SK-N-SH treated with all-trans-retinoic acid at 6 μM for 48 hours (cell line): ENCODE data around the gene RECQL5.
"Not testable (repeated sequence)": the region's sequence is repeated elsewhere in the genome, so short reads cannot be mapped to it uniquely, and the experiment has no call there.

Source experiments
- ARNTL ChIP-seq: fragments of 450-650 bp; formaldehyde crosslinking; IDR thresholded peaks from 2 replicates; pipeline ENCODE4 v1.5.0; 2020; ENCODE audit warnings: low read depth, mild to moderate bottlenecking, moderate library complexity, borderline replicate concordance
- ESRRG ChIP-seq: fragments of 250-450 bp; sonication (Bioruptor Pico); IDR thresholded peaks from 2 replicates; pipeline ENCODE4 v1.6.1; 2021; ENCODE audit warnings: mild to moderate bottlenecking
- RARB ChIP-seq: fragments of 250-450 bp; sonication (Bioruptor Pico); IDR thresholded peaks from 2 replicates; pipeline ENCODE4 v1.8.0; 2021; ENCODE audit warnings: mild to moderate bottlenecking, moderate library complexity
- SNAI2 ChIP-seq: fragments of 250-450 bp; sonication (Bioruptor Pico); IDR thresholded peaks from 2 replicates; pipeline ENCODE4 v1.5.0; 2020; ENCODE audit warnings: mild to moderate bottlenecking, moderate library complexity
- ZFP3 ChIP-seq: fragments of 250-450 bp; sonication (Bioruptor Pico); IDR thresholded peaks from 2 replicates; pipeline ENCODE4 v1.5.0; 2020; ENCODE audit warnings: mild to moderate bottlenecking, moderate library complexity
- ZNF565 ChIP-seq: fragments of 450-650 bp; formaldehyde crosslinking; conservative IDR thresholded peaks from 2 replicates; pipeline ENCODE4 v1.5.0; 2020; ENCODE audit warnings: low read depth, mild to moderate bottlenecking, moderate library complexity
- TF ChIP-seq, protein P1 (sequence below): fragments of 250-450 bp; sonication (Bioruptor Pico); IDR thresholded peaks from 2 replicates; pipeline ENCODE4 v1.8.0; 2020; ENCODE audit warnings: mild to moderate bottlenecking, moderate library complexity, borderline replicate concordance

DNA sequence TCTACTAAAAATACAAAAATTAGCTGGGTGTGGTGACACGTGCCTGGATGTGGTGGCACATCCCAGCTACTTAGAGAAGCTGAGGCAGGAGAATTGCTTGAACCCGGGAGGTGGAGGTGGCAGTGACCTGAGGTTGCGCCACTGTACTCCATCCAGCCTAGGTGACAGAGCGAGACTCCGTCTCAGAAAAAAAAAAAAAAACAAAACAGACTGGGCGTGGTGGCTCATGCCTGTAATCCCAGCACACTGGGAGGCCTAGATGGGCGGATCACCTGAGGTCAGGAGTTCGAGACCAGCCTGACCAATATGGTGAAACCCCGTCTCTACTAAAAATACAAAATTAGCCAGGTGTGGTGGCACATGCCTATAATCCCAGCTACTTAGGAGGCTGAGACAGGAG lies 73.5 kb downstream of the RECQL5 start:
- TF ChIP-seq ARNTL (CRISPR knock-in tag); ESRRG (CRISPR knock-in tag); SNAI2 (CRISPR knock-in tag); ZFP3 (CRISPR knock-in tag); RARB; ZNF565 (CRISPR knock-in tag): not testable (repeated sequence)
- TF ChIP-seq, protein P1, sequence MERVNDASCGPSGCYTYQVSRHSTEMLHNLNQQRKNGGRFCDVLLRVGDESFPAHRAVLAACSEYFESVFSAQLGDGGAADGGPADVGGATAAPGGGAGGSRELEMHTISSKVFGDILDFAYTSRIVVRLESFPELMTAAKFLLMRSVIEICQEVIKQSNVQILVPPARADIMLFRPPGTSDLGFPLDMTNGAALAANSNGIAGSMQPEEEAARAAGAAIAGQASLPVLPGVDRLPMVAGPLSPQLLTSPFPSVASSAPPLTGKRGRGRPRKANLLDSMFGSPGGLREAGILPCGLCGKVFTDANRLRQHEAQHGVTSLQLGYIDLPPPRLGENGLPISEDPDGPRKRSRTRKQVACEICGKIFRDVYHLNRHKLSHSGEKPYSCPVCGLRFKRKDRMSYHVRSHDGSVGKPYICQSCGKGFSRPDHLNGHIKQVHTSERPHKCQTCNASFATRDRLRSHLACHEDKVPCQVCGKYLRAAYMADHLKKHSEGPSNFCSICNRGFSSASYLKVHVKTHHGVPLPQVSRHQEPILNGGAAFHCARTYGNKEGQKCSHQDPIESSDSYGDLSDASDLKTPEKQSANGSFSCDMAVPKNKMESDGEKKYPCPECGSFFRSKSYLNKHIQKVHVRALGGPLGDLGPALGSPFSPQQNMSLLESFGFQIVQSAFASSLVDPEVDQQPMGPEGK: not testable (repeated sequence)
